Measurements from ENCODE around the gene KCTD8.

The KCTD8 gene

GRCh38 chr4:44326741-44327140 lies 121.9 kb downstream of the KCTD8 start:
- no peak overlapping the region for H3K4me3 ChIP-seq (ENCODE audit: low read length)
- no peak for DNase-seq (ENCODE audit: low read depth)
- TF ChIP-seq CTCF (conservative IDR thresholded peaks at IDR 0.05; ENCODE audit: low read length) = no peak

- no peak overlapping the region for H3K4me3 ChIP-seq (ENCODE audit: low read length)
- DNase-seq (ENCODE audit: low read depth) = no peak
- no peak for TF ChIP-seq CTCF (conservative IDR thresholded peaks at IDR 0.05; ENCODE audit: low read length)
These were observed 127.8 kb downstream of the KCTD8 start for GRCh38 chr4:44320833-44321232.

GRCh38 chr4:44319129-44319528 lies 129.5 kb downstream of the KCTD8 start:
- no peak for DNase-seq (ENCODE audit: low read depth)
- H3K4me3 ChIP-seq (ENCODE audit: low read length) = no peak overlapping the region
- no peak for TF ChIP-seq CTCF (conservative IDR thresholded peaks at IDR 0.05; ENCODE audit: low read length)

DNA sequence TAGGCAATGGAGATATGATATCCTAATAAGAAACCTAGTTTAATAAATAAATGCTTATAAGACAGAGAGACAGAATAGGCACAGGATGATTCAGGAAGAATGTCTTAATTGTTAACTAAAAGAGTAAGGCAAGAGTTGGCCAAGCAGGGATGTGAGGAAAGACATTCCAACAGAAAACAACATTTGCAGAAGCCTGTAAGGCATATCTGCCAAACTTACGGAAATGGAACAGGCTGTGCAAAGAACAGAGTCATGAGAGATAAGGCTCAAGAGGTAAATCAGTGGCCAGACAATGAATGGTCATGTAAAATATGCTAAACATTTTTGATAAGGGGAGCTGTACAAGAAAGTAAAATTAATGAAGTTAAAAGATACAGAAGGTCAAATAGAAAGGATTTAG lies 134.9 kb downstream of the KCTD8 start:
- DNase-seq (ENCODE audit: low read depth) = no peak
- H3K4me3 ChIP-seq (ENCODE audit: low read length) = no peak overlapping the region
- no peak for TF ChIP-seq CTCF (conservative IDR thresholded peaks at IDR 0.05; ENCODE audit: low read length)

DNA sequence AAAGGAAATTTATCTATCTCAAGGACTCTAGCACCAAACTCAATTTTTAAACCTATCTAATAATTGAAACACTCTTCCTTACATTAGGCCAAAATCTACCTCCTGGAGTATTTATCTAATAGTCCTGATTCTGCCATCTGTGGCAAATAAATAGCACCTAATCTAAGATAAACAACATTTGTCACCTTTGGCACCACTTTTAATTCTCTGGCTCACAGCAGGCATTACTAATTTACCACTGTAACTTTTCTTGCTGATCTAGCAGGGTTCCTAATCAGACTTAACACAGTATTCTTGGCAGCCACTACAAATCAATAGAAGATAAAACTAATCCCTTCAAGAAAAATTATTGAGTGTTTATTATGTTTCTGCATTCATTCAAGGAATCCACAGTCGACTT lies 161.1 kb downstream of the KCTD8 start:
- no peak for DNase-seq (ENCODE audit: low read depth)
- no peak overlapping the region for H3K4me3 ChIP-seq (ENCODE audit: low read length)

DNA sequence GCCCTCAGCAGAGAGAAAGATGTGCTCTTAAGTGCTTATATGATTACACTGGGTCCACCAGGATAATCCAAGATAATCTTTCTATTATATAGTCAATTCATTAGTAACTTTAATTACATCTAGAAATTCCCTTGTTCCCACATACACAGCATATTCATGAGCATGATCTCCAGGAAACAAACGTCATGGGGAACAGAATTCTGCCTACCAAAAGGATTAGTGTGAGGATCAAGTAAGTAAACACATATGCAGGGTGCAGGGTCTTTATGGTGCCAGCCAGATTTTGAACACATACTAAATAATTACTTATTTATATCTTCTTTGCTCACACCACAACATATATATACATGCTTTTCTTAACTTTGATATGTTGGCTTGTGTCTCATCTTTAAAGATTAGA lies 169.1 kb downstream of the KCTD8 start:
- TF ChIP-seq CTCF (conservative IDR thresholded peaks at IDR 0.05; ENCODE audit: low read length) = no peak
- no peak overlapping the region for H3K4me3 ChIP-seq (ENCODE audit: low read length)
- no peak for DNase-seq (ENCODE audit: low read depth)

More for the DNA sequence above, 161.1 kb downstream of the KCTD8 start:
- no peak for TF ChIP-seq CTCF (conservative IDR thresholded peaks at IDR 0.05; ENCODE audit: low read length)

DNA sequence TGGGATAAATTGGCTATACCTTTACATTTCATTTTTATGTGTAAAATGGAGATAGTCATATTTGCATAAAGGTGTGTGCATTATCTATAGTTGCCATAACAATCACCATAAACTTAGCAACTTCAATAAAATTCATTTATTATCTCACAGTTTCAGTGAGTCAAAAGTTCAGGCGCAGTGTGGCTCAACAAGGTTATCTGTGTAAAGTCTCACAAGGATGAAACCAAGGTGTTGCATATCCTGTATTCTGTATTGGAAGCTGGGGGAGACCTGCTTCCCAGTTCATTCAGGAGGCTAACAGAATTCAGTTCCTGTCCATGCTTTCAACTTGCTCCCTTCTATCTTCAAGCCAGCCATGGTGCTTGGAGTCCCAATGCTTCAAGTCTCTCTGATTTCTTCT lies 169.5 kb downstream of the KCTD8 start:
- DNase-seq (ENCODE audit: low read depth) = no peak
- H3K4me3 ChIP-seq (ENCODE audit: low read length) = no peak overlapping the region
- TF ChIP-seq CTCF (conservative IDR thresholded peaks at IDR 0.05; ENCODE audit: low read length) = no peak
